ENCODE measurements around the gene TMEM266. TPM values are rescaled to one million over a fixed set of nuclear protein-coding genes. Genes with fewer than 3 reads are reported as not detected.

Gene TMEM266
- total and polyA plus RNA-seq, 5 donors from 2014 or later = 0.08 to 0.25 (median 0.21) TPM

- Mint-ChIP-seq H3K4me1 (no peaks in the 10 kb centered on the region), H3K4me3 (no peak overlapping the region), H3K27me3 (no peaks in the 10 kb centered on the region), H3K9me3 (no peaks in the 10 kb centered on the region), H3K36me3 (no peaks in the 10 kb centered on the region), H3K27ac (no peak overlapping the region)
- DNase-seq (no peak), ATAC-seq (ENCODE audit: low read depth in 2 of 2) (no peak)
- Histone ChIP-seq H3K4me3 (ENCODE audit: low read depth, low read length) (no peak overlapping the region), H3K9me3 (ENCODE audit: control insufficient read depth in 2 of 2, low read length in 2 of 2) (no peaks in the 10 kb centered on the region), H3K27me3 (ENCODE audit: control insufficient read depth, insufficient read depth, low read length) (no peaks in the 10 kb centered on the region), H3K27ac (ENCODE audit: insufficient read depth, low read length, poor library complexity, severe bottlenecking) (no peak overlapping the region), H3K36me3 (ENCODE audit: control insufficient read depth, insufficient read depth, low read length) (no peaks in the 10 kb centered on the region), H3K4me1 (ENCODE audit: control insufficient read depth, insufficient read depth, low read length, poor library complexity, severe bottlenecking) (no peaks in the 10 kb centered on the region)
Measured at GRCh38 chr15:76158815-76159214, 99.0 kb downstream of the TMEM266 start.

- DNase-seq (no peak), ATAC-seq (ENCODE audit: low read depth in 2 of 2) (no peak)
- Mint-ChIP-seq H3K27ac (no peak overlapping the region), H3K36me3 (no peaks in the 10 kb centered on the region), H3K27me3 (peaks cover 5% of the 10 kb centered on the region), H3K9me3 (no peaks in the 10 kb centered on the region), H3K4me3 (no peak overlapping the region), H3K4me1 (no peaks in the 10 kb centered on the region)
- Histone ChIP-seq H3K9me3 (ENCODE audit: control insufficient read depth in 2 of 2, low read length in 2 of 2) (no peaks in the 10 kb centered on the region), H3K4me3 (ENCODE audit: low read depth, low read length) (no peak overlapping the region), H3K36me3 (ENCODE audit: control insufficient read depth, insufficient read depth, low read length) (no peaks in the 10 kb centered on the region), H3K27me3 (ENCODE audit: control insufficient read depth, insufficient read depth, low read length) (no peaks in the 10 kb centered on the region), H3K27ac (ENCODE audit: insufficient read depth, low read length, poor library complexity, severe bottlenecking) (no peak overlapping the region), H3K4me1 (ENCODE audit: control insufficient read depth, insufficient read depth, low read length, poor library complexity, severe bottlenecking) (no peaks in the 10 kb centered on the region)
Measured at GRCh38 chr15:76159282-76159681, 99.5 kb downstream of the TMEM266 start.

- no peak overlapping the region for H3K27ac Mint-ChIP-seq
- Histone ChIP-seq H3K4me3 (ENCODE audit: low read depth, low read length) (no peak overlapping the region), H3K9me3 (ENCODE audit: control insufficient read depth in 2 of 2, low read length in 2 of 2) (no peaks in the 10 kb centered on the region), H3K36me3 (ENCODE audit: control insufficient read depth, insufficient read depth, low read length) (no peaks in the 10 kb centered on the region), H3K4me1 (ENCODE audit: control insufficient read depth, insufficient read depth, low read length, poor library complexity, severe bottlenecking) (no peaks in the 10 kb centered on the region), H3K27ac (ENCODE audit: insufficient read depth, low read length, poor library complexity, severe bottlenecking) (no peak overlapping the region), H3K27me3 (ENCODE audit: control insufficient read depth, insufficient read depth, low read length) (no peaks in the 10 kb centered on the region)
- peaks cover 6% of the 10 kb centered on the region for H3K27me3 Mint-ChIP-seq
- ATAC-seq (ENCODE audit: low read depth in 2 of 2) (no peak), DNase-seq (no peak)
- H3K9me3 Mint-ChIP-seq = no peaks in the 10 kb centered on the region
- no peak overlapping the region for H3K4me3 Mint-ChIP-seq
- no peaks in the 10 kb centered on the region for H3K36me3 Mint-ChIP-seq
- H3K4me1 Mint-ChIP-seq = no peaks in the 10 kb centered on the region
Measured at GRCh38 chr15:76160426-76161152, 100.8 kb downstream of the TMEM266 start.

GRCh38 chr15:76161153-76162035, 101.6 kb downstream of the TMEM266 start:
- Mint-ChIP-seq H3K27ac (peak overlapping the region in 1 of 3 donors; percentile 20), H3K9me3 (no peaks in the 10 kb centered on the region), H3K27me3 (peaks cover 14% of the 10 kb centered on the region), H3K4me1 (no peaks in the 10 kb centered on the region), H3K4me3 (no peak overlapping the region), H3K36me3 (no peaks in the 10 kb centered on the region)
- Histone ChIP-seq H3K4me3 (ENCODE audit: low read depth, low read length) (no peak overlapping the region), H3K27me3 (ENCODE audit: control insufficient read depth, insufficient read depth, low read length) (no peaks in the 10 kb centered on the region), H3K4me1 (ENCODE audit: control insufficient read depth, insufficient read depth, low read length, poor library complexity, severe bottlenecking) (no peaks in the 10 kb centered on the region), H3K36me3 (ENCODE audit: control insufficient read depth, insufficient read depth, low read length) (no peaks in the 10 kb centered on the region), H3K27ac (ENCODE audit: insufficient read depth, low read length, poor library complexity, severe bottlenecking) (no peak overlapping the region), H3K9me3 (ENCODE audit: control insufficient read depth in 2 of 2, low read length in 2 of 2) (no peaks in the 10 kb centered on the region)
- ATAC-seq (ENCODE audit: low read depth in 2 of 2) (no peak), DNase-seq (no peak)

- H3K27me3 Mint-ChIP-seq = peaks cover 19% of the 10 kb centered on the region
- no peaks in the 10 kb centered on the region for H3K9me3 Mint-ChIP-seq
- Histone ChIP-seq H3K4me1 (ENCODE audit: control insufficient read depth, insufficient read depth, low read length, poor library complexity, severe bottlenecking) (no peaks in the 10 kb centered on the region), H3K27ac (ENCODE audit: insufficient read depth, low read length, poor library complexity, severe bottlenecking) (no peak overlapping the region), H3K9me3 (ENCODE audit: control insufficient read depth in 2 of 2, low read length in 2 of 2) (no peaks in the 10 kb centered on the region), H3K36me3 (ENCODE audit: control insufficient read depth, insufficient read depth, low read length) (no peaks in the 10 kb centered on the region), H3K4me3 (ENCODE audit: low read depth, low read length) (no peak overlapping the region), H3K27me3 (ENCODE audit: control insufficient read depth, insufficient read depth, low read length) (no peaks in the 10 kb centered on the region)
- H3K4me1 Mint-ChIP-seq = no peaks in the 10 kb centered on the region
- no peak for DNase-seq
- no peak overlapping the region for H3K27ac Mint-ChIP-seq
- no peak overlapping the region for H3K4me3 Mint-ChIP-seq
- H3K36me3 Mint-ChIP-seq = no peaks in the 10 kb centered on the region
- ATAC-seq (ENCODE audit: low read depth in 2 of 2) = no peak
Measured at GRCh38 chr15:76162036-76162398, 102.2 kb downstream of the TMEM266 start.

- Histone ChIP-seq H3K9me3 (ENCODE audit: control insufficient read depth in 2 of 2, low read length in 2 of 2) (no peaks in the 10 kb centered on the region), H3K27ac (ENCODE audit: insufficient read depth, low read length, poor library complexity, severe bottlenecking) (no peak overlapping the region), H3K27me3 (ENCODE audit: control insufficient read depth, insufficient read depth, low read length) (no peaks in the 10 kb centered on the region), H3K4me3 (ENCODE audit: low read depth, low read length) (no peak overlapping the region), H3K4me1 (ENCODE audit: control insufficient read depth, insufficient read depth, low read length, poor library complexity, severe bottlenecking) (no peaks in the 10 kb centered on the region), H3K36me3 (ENCODE audit: control insufficient read depth, insufficient read depth, low read length) (no peaks in the 10 kb centered on the region)
- H3K9me3 Mint-ChIP-seq = no peaks in the 10 kb centered on the region
- H3K4me1 Mint-ChIP-seq = no peaks in the 10 kb centered on the region
- H3K4me3 Mint-ChIP-seq = no peak overlapping the region
- H3K27me3 Mint-ChIP-seq = peaks cover 19% of the 10 kb centered on the region
- no peaks in the 10 kb centered on the region for H3K36me3 Mint-ChIP-seq
- no peak overlapping the region for H3K27ac Mint-ChIP-seq
- DNase-seq = no peak
- ATAC-seq (ENCODE audit: low read depth in 2 of 2) = no peak
Measured at GRCh38 chr15:76162784-76163456, 103.1 kb downstream of the TMEM266 start.

- H3K9me3 ChIP-seq (ENCODE audit: control insufficient read depth in 2 of 2, low read length in 2 of 2) = no peaks in the 10 kb centered on the region
- H3K36me3 ChIP-seq (ENCODE audit: control insufficient read depth, insufficient read depth, low read length) = no peaks in the 10 kb centered on the region
- Mint-ChIP-seq H3K4me3 (peak overlapping the region in 1 of 4 donors; percentile 28), H3K27me3 (peaks cover 19% of the 10 kb centered on the region), H3K36me3 (no peaks in the 10 kb centered on the region), H3K4me1 (no peaks in the 10 kb centered on the region), H3K9me3 (no peaks in the 10 kb centered on the region), H3K27ac (no peak overlapping the region)
- H3K27ac ChIP-seq (ENCODE audit: insufficient read depth, low read length, poor library complexity, severe bottlenecking) = no peak overlapping the region
- H3K27me3 ChIP-seq (ENCODE audit: control insufficient read depth, insufficient read depth, low read length) = no peaks in the 10 kb centered on the region
- no peaks in the 10 kb centered on the region for H3K4me1 ChIP-seq (ENCODE audit: control insufficient read depth, insufficient read depth, low read length, poor library complexity, severe bottlenecking)
- ATAC-seq (ENCODE audit: low read depth in 2 of 2) = no peak
- no peak for DNase-seq
- H3K4me3 ChIP-seq (ENCODE audit: low read depth, low read length) = no peak overlapping the region
Measured at GRCh38 chr15:76163457-76164295, 103.9 kb downstream of the TMEM266 start.
